COR-L47 (cell line): ENCODE data around the gene PATJ.
"Not testable (repeated sequence)": the region's sequence is repeated elsewhere in the genome, so short reads cannot be mapped to it uniquely, and the experiment has no call there.

Source experiments
- DNase-seq: peaks from one replicate; lab custom pipeline; 2025; lab: John Stamatoyannopoulos, UW

The PATJ gene

DNA sequence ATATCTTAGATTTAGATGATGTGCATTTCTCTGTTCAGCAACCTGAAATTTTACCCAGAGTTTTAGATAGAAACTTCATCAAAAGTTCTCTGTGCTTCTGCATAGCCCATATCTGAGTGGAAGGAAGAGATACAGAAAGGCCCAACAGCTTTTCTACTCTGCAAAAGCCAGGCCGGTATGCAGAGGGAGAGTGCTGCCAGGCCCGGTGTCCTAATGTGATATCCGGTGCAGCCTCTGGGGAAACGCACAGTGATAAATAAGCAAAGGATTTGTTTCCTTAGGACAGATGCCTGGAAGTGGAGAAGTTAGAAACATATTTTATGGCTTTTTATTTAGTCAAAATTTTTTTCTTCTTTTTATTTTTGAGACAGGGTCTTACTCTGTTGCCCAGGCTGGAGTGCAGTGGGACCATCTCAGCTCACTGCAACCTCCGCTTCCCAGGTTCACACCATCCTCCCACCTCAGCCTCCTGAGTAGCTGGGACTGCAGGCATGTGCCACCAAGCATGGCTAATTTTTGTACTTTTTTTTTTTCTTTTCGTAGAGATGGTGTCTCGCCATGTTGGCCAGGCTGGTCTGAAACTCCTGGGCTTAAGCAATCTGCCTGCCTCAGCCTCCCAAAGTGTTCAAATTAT is 145.8 kb downstream of the PATJ start:
- DNase-seq: no peak

DNA sequence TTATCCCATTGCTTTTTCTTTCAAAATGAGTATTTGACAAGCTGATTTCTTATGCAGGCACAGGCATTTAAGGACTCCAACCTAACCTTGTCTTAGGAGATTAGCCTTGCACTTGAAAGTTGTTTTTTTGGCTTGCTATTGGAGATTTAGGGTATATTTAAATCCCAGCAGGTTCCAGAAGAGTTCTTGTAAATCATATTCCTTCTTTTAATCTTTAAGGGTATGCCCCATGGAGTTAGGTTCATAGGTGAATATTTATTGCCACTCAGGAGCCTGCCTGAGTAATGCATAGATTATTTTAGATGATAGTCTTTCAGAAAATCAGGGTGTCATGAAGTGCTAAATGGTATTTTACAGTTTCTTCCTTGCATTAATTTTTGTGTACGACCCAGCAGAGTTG is 146.5 kb downstream of the PATJ start:
- no peak for DNase-seq

DNA sequence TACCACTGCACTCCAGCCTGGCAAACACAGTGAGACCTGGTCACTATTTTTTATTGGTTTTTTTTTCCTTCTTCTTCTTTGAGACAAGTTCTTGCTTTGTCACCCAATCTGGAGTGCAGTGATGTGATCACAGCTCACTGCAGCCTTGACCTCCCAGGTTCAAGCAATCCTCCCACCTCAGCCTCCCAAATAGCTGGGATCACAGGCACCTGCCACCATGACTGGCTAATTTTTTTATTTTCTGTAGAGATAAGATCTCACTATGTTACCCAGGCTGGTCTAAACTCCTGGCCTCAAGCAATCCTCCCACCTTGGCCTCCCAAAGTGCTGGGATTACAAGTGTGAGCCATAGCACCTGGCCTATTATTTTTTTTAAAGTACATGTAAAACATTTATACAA is 148.2 kb downstream of the PATJ start:
- not testable (repeated sequence) for DNase-seq

DNA sequence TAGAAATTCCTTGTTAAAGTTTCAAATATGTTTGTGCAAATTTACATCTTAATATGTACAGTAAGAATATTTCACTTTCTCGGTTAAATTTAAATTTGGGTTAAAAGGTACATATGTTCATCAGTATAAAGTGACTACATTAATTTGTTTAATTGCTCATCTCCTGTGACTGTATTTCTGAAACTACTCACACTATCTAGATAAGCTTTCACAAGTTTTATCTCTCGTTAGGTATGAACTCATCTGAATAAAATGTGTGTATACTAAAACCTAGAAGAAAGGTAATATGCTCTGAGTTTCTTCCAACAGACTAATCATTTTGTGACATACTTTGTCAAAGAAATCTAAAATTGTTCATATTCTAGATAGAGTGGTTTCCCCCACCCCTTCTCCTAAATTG is 150.7 kb downstream of the PATJ start:
- no peak for DNase-seq

DNA sequence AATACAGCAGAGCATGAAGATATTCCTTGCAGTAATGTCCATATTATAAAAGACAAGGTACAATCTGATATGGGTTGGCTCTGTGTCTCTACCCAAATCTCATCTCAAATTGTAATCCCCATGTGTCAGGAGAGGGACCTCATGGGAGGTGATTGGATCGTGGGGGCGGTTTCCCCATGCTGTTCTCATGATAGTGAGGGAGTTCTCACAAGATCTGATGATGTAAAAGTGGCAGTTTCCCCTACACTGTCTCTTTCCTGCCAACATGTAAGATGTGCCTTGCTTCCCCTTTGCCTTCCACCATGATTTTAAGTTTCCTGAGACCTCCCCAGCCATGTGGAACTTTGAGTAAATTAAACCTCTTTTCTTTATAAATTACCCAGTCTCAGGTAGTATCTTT is 152.0 kb downstream of the PATJ start:
- not testable (repeated sequence) for DNase-seq

DNA sequence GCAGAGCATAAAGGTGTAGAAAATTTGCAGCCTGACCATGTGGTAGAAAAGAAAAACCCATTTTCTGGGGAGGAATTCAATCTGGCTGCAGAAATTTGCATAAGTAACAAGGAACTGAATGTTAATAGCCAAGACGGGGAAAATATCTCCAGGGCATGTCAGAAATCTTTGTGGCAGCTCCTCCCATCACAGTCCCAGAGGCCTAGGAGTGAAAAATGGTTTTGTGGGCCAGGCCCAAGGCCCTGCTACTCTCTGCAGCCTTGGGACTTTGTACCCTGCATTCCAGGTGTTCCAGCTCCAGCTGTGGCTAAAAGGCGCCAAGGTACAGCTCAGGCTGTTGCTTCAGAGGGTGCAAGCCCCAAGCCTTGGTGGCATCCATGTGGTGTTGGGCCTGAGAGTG is 152.9 kb downstream of the PATJ start:
- no peak for DNase-seq

DNA sequence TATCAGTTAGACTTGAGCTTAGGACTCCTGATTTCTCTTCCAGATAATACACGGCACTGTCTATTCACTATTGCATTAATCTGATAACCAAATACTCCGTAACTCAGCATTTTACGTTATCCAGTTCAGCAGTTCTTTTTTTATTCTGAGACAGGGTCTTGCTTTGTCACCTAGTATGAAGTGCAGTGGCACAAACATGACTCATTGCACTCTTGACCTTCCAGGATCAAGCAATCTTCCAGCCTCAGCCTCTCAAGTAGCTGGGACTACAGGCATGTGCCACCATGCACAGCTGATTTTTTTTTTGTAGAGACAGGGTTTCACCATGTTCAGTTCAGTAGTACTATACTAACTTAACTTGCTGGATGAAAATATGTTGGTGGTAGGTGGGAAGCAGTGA is 156.4 kb downstream of the PATJ start:
- no peak for DNase-seq

DNA sequence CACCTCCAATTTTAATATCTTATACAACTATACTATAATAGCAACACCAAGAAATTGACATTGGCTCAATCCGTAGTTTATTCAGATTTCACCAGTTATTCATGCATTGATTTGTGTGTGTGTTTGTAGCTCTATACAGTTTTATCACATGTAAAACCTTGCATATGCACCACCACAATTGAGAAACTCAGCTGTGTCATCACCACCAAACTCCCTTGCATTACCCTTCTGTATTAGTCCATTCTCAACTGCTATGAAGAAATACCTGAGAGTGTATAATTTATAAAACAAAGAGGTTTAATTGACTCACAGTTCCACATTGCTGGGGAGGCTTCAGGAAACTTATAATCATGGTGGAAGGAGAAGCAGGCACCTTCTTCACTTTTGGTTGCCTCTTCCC is 162.1 kb downstream of the PATJ start:
- DNase-seq: no peak

DNA sequence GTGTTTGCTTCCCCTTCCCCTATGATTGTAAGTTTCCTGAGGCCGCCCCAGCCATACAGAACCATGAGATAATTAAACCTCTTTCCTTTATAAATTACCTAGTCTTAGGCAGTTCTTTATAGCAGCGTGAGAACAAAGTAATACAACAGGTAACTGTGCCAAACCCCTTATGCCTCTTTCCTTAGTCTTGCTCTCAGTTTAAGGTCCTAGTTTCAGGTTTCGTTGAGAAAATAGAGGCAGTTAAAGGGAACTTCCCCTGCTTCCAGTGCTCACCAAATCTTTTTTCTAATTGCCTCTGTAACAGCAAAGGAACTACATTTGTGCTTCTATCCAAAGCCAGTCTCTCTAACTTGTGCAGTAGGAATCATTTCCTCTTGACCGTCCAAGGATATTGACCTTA is 164.8 kb downstream of the PATJ start:
- no peak for DNase-seq

DNA sequence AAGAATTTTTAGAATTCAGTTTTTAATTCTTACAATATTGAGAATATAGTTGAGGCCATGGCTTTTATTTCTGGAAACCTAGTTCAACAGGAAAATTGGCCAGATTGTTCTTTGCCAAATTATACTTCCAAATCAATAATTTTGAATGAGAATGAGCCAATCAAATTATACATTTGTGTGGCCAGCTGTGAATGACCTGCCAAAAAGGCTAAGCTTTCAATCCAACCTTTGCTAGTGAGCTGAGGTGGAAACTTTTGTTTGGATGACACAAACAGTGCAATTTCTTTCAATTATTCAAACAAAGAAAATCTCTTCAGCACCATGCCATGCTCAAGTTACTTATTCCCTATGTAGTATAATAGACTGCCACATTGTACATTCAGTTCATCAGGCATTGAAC is 167.8 kb downstream of the PATJ start:
- no peak for DNase-seq

DNA sequence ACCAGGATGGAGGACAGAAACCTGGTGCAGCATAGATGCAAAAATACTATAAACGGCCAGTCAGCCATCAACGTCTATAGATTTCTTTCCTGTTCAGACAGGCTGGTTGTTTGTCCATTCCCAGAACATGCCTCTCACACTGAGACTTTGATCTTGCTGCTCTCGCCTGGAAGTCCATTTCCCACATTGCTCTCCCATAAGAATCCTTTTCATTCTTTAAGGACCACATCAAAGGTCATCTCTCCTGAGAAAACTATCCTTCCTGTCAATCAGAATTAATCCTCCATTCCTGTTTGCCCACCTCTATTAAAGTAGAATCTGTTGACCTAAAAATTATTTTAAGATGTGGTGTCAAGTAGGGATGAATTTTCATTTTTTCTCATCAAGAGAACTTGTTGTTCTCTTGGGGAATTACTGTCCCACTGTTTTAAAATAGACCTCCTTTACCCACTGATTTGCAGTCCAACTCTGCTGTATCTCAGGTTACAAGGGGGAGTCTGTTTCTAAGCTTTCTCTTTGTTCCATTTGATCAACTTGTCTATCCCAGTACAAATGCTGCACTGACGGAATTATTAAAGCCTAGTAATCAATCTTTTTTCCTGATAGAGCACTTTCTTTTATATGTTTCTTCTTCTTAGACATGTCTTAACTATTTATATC is 172.7 kb downstream of the PATJ start:
- no peak for DNase-seq

DNA sequence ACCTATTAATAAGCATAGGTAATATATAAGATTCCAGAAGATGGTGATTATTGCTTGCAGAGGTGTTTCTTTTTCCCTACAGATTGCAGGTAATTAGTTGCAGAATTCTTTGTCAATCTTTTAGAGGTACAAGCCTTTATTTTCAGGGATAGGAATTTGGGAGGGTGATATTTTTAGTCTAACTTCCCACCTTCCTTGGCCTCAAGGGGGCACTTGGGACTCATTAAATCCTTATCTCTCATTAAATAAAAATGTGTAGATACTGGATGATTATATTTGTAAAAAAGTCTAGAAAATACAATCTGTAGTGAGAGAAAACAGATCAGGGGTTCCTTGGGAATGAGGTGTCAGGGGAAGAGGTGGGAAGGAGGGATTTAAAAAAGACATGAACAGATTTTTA is 179.2 kb downstream of the PATJ start:
- no peak for DNase-seq

DNA sequence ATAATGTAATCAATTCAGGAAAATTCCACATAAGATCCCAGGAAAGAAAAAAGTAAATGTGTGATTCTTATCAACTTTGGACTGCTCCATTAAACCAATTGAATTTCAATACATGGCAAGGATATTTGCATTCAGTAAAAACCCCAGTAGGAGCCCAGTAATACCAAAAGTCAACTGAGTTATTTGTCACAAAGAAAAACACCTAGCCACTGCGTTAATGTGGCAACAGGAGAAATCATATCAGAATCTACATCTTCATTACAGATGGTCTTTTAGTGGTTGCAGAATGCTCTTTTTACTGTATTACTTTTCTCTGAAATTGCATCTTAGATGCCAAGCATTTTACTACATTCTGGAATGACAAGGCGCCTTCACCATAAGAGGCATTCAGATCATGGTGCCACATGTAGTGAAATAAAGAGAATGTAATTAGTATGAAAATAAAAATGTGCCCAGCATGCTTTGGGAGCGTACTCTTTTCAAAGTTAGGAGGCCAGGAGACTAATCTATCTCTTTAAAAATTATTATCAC is 180.7 kb downstream of the PATJ start:
- DNase-seq: no peak

DNA sequence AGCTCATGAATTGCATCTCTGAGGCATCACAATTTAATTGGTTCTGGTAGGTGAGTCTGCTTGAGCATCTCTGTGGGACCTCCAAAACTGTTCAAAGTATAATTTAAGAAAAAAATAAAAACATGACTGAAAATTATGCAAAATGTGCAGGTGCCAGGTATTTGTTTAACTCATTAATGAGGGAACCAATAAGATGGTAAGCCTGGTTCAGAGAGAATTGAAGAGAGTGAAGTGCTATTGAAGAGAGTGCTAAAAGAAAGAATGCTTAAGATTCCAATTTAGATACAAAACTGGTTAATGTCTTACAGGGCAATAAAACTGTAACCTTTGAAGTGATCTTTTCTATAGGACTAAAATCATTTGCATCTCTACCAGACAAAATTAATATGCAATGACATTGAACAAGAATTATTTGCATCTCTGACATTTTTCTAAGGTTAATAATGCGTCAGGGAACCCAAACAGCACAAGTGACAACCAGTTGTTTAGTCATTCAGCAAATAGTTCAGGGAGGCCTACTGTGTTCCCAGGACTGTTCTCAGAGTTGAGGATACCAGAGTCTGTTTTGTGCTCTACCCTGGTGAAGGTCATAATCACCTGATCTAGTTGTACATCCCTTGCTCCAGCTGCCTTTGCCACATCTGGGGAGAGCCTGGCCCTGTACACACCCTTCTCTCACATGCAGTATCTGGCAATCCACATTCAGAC is 183.5 kb downstream of the PATJ start:
- DNase-seq: no peak

DNA sequence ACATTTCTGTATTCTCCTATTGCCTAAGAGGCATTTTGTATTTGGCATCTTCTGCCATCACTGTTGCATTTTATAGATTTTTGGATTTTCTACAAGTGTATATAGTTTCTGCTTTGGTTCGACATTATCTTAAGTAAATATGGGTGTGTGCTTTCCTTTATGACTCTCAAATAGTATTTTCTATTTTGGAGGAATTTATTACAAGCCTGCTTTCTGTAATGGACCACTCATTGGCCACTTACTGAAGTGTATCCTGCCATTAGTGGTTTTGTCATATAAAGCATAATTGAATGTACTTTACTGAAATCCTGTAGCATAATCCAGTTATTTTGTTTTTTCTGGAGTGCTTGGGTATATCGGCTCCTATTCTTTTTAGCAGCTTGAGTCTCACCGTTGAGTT is 184.3 kb downstream of the PATJ start:
- no peak for DNase-seq

DNA sequence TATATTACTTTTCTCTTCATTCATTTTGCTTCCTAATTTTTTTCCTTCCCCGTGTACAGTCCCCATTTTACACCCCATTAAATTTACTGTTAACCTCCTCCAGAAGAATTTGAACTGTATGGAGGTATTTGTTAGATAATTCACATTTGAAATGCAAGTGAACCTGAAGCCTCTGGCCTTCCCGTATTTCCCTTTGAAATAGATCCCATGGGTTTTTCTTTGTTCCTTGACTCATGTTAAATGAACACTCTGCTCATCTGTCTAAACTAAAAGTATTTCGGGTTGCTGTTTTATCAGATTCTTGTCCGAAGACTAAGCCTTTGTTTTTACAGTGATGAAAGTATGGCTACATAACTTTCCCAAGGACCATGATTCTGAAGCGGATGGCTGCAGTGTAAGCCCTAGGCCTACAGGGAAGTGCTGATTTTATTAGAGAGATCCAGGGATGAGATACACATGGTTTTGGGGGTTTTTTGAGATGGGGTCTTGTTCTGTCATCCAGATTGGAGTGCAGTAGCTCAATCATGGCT is 187.9 kb downstream of the PATJ start:
- DNase-seq: no peak

DNA sequence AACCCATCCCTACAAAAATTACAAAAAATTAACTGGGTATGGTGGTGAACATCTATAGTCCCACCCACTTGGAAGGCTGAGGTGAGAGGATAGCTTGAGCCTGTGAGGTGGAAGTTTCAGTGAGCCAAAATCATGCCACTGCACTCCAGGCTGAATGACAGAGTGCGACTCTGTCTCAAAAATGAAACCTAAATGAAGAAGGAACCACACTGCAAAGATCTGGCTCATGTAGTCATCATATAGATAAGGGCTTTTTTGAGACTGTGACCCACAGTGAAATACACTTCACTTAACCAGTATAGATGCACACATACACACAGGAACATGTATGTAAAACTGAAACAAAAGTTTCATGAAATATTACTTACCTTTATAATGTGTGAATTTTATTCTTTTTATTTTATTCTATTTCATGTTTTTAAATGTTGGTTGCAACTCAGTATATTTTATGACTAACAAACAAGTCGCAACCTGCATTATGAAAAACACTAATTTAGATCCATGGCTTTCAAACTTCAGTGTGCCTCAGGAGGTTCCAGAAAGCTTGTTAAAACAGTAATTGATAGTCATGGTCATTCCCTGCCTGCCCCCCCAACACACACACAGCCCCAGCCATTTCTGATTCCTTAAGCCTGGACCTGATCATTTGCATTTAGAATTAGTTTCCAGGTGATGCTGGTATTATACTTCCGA is 189.5 kb downstream of the PATJ start:
- no peak for DNase-seq

DNA sequence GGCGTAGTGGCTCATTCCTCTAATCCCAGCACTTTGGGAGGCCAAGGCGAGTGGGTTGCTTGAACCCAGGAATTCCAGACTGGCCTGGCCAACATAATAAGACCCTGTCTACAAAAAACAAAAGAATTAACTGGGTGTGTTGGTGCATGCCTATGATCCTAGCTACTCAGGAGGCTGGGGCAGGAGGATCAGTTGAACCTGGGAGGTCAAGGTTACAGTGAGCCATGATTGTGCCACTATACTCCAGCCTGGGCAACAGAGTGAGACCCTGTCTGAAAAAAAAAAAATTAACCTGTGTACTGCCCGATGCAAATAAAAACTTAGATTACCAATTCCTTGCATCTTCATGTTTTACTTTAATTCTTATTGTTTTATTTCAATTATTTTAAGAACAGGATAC is 193.2 kb downstream of the PATJ start:
- no peak for DNase-seq

DNA sequence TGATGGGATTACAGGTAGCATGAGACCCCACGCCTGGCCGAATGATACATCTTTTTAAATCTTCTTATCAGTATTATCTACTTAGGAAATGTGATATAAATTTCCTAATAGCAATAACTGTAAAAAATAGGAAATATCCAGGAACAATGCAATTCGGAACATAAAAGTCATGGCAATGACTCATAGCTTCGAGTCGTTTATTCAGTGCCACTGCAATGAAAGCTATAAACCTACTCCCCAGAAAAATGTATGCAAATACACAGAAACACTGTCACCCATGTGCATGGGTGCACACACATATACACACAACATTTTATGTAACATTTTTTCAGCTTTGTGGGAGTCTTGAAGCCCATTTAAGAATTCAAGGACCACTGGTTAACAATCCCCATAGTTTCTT is 194.6 kb downstream of the PATJ start:
- DNase-seq: no peak

DNA sequence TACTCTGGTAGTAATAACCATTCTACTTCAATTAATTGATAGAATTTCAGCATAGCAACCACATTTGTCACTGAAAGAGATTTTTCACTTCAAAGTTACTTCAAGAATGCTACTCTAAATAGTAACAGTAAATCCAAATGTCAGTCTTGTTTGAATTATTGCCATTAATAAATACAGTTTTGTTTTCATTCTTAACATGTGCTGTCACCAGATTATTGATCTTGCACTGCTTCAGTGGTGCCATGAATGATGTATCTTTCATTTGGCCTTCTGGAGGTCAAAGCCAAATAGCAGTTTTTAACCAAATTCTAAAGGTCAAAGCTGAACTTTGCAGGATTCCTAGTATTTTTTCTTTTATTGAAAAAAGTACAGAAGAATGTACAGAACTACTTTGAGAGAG is 199.5 kb downstream of the PATJ start:
- no peak for DNase-seq

DNA sequence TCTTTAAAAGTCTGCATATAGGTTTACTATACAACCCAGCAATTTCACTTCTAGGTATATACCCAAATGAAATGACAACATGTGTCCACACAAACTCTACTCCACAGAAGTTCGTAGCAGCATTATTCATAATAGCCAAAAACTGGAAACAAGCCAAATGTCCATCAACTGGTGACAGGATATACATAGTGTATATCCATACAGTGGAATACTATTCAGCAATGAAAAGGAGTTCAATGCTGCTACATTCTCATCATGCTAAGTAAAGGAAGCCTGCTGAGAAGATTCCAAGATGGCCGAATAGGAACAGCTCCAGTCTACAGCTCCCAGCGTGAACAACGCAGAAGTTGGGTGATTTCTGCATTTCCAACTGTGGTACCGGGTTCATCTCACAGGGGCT is 200.6 kb downstream of the PATJ start:
- DNase-seq: no peak

DNA sequence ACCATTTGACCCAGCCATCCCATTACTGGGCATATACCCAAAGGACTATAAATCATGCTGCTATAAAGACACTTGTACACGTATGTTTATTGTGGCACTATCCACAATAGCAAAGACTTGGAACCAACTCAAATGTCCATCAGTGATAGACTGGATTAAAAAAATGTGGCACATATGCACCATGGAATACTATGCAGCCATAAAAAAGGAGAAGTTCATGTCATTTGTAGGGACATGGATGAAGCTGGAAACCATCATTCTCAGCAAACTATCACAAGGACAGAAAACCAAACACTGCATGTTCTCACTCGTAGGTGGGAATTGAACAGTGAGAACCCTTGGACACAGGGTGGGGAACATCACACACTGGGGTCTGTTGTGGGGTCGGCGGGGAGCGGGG is 206.4 kb downstream of the PATJ start:
- DNase-seq: not testable (repeated sequence)

DNA sequence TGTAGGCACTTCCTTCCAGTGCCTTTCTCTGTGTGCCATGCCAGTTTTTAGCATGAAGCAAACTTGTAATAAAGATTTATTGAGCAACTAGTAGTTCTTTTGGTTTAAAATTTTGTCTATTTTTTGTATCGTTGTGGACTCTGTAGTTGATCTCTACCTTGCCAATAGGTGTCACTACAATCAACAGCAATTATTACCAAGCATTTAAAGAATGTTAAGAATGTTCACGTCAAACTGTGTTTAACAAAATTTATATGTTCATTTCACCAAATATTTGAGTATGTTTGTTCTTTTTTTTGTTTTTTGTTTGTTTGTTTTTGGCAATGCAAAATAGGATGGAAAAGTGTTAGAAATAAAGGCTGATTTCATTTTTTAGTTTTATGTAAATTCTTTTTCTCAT is 208.1 kb downstream of the PATJ start:
- no peak for DNase-seq
